Ishikawa (cell line): ENCODE results near the gene XIRP2.

Experiments used
- CEBPB ChIP-seq: IDR thresholded peaks from 2 replicates; pipeline ENCODE4 v1.6.1; 2012
- CREB1 ChIP-seq: IDR thresholded peaks from 2 replicates; pipeline ENCODE4 v1.6.1; 2012; ENCODE audit warnings: low read depth
- EGR1 ChIP-seq: IDR thresholded peaks from 2 replicates; pipeline ENCODE4 v1.6.1; 2012
- EP300 ChIP-seq: IDR thresholded peaks from 2 replicates; pipeline ENCODE4 v1.6.1; 2012; ENCODE audit warnings: borderline replicate concordance
- TAF1 ChIP-seq: IDR thresholded peaks from 2 replicates; pipeline ENCODE4 v1.6.1; 2012; ENCODE audit warnings: low read depth, mild to moderate bottlenecking
- TCF12 ChIP-seq: IDR thresholded peaks from 2 replicates; pipeline ENCODE4 v1.6.1; 2012; ENCODE audit warnings: low read depth
- TEAD4 ChIP-seq: IDR thresholded peaks from 2 replicates; pipeline ENCODE4 v1.6.1; 2012
- YY1 ChIP-seq: IDR thresholded peaks from 2 replicates; pipeline ENCODE4 v1.6.1; 2012; ENCODE audit warnings: low read depth
- ZBTB7A ChIP-seq: IDR thresholded peaks from 2 replicates; pipeline ENCODE4 v1.6.1; 2012; ENCODE audit warnings: low read depth
- TF ChIP-seq, protein P1 (sequence below): IDR thresholded peaks from 2 replicates; pipeline ENCODE4 v1.6.1; 2012
- TF ChIP-seq, protein P2 (sequence below): IDR thresholded peaks from 2 replicates; pipeline ENCODE4 v1.6.1; 2012; ENCODE audit warnings: low read depth, mild to moderate bottlenecking
- TF ChIP-seq, protein P3 (sequence below): IDR thresholded peaks from 2 replicates; pipeline ENCODE4 v1.6.1; 2012

DNA sequence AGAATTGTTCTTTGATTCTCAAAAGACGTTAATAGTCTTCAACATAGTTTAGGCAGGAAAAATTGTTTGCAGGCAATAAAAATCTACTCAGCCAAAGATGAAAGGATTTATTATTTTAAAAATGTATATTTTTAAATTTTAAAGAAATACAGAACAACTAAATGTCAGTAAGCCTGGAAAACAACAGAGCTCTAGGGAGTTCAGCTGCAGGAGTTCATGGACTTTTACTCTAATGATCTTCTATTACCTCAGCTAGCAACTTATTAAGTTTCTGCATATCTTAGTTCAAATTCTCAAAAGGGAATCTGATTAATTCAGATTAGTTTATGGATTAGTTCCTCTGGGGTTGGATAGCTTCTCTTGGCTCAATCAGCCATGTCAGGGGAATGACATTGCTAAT is 17.9 kb upstream of the XIRP2 start:
- TF ChIP-seq EGR1 (no peak), TAF1 (no peak), CREB1 (no peak), CEBPB (no peak), EP300 (no peak), TEAD4 (no peak), ZBTB7A (no peak), YY1 (no peak), TCF12 (no peak)
- TF ChIP-seq, protein P1, sequence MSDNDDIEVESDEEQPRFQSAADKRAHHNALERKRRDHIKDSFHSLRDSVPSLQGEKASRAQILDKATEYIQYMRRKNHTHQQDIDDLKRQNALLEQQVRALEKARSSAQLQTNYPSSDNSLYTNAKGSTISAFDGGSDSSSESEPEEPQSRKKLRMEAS, result no peak
- TF ChIP-seq, protein P2, sequence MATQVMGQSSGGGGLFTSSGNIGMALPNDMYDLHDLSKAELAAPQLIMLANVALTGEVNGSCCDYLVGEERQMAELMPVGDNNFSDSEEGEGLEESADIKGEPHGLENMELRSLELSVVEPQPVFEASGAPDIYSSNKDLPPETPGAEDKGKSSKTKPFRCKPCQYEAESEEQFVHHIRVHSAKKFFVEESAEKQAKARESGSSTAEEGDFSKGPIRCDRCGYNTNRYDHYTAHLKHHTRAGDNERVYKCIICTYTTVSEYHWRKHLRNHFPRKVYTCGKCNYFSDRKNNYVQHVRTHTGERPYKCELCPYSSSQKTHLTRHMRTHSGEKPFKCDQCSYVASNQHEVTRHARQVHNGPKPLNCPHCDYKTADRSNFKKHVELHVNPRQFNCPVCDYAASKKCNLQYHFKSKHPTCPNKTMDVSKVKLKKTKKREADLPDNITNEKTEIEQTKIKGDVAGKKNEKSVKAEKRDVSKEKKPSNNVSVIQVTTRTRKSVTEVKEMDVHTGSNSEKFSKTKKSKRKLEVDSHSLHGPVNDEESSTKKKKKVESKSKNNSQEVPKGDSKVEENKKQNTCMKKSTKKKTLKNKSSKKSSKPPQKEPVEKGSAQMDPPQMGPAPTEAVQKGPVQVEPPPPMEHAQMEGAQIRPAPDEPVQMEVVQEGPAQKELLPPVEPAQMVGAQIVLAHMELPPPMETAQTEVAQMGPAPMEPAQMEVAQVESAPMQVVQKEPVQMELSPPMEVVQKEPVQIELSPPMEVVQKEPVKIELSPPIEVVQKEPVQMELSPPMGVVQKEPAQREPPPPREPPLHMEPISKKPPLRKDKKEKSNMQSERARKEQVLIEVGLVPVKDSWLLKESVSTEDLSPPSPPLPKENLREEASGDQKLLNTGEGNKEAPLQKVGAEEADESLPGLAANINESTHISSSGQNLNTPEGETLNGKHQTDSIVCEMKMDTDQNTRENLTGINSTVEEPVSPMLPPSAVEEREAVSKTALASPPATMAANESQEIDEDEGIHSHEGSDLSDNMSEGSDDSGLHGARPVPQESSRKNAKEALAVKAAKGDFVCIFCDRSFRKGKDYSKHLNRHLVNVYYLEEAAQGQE, result no peak
- TF ChIP-seq, protein P3, sequence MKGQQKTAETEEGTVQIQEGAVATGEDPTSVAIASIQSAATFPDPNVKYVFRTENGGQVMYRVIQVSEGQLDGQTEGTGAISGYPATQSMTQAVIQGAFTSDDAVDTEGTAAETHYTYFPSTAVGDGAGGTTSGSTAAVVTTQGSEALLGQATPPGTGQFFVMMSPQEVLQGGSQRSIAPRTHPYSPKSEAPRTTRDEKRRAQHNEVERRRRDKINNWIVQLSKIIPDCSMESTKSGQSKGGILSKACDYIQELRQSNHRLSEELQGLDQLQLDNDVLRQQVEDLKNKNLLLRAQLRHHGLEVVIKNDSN, result no peak
